ENCODE measurements around the gene RAMP2. TPM values are rescaled to one million over a fixed set of nuclear protein-coding genes. Genes with fewer than 3 reads are reported as not detected.
A peak's percentile ranks its signal among the peaks of the same experiment; 100 is the strongest.

Gene RAMP2
- total and polyA plus RNA-seq, 2 of the 13 experiments (the other 11 are each of a cell fraction or from before 2014, with no cell fraction given), result 1.4 to 5.2 TPM

DNA sequence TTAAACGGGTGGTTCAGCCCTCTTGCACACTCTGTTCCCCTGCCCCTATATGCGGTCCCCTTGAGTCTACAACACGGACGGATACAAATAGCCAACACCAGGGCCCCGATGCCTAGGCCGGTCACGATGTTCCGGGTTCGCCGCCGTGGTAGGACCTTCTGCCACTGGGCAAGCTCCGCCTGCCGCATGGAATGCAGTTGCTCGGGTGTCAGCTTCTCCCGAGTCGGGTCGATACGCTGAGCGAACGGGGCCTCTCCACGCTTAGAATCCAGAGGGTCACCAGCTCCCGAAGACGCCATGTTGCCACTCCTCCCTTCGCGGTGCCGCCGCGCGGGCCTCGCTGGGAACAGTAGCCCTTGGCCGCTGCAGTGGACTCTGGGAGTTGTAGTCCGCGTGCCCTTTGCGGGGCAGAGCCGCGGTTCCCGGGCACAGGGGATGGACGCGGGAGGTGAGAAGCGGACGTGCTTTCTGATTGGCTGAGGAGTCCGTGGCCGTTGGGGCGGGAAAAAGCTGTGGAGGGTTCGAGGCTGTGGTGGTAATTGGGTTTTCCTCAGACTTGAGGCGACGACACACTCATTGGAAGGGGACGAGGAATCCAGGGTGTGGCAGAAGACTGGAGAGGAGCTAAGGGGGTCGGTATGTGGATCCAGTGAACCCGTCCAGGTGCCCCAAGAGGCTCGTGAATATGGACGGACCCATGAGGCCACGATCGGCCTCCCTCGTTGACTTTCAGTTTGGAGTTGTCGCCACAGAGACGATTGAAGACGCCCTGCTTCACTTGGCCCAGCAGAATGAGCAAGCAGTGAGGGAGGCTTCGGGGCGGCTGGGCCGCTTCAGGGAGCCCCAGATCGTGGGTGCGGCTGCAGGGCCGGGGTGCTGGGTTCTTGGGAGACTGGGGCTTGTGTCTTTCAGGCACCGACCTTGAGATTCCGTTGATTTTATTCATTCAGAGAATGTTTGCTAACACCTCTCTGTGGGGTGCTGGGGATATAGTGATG is 37.7 kb downstream of the RAMP2 start, which contains the start of the genes CNTD1 and COA3 (continued):
- TF ChIP-seq ETV5 (CRISPR knock-in tag; IDR thresholded peaks at IDR 0.05; ENCODE audit: borderline replicate concordance), result peak; percentile 59
- TF ChIP-seq ZNF382 (CRISPR knock-in tag; IDR thresholded peaks at IDR 0.05; ENCODE audit: borderline replicate concordance), result no peak
- TF ChIP-seq ZNF839 (CRISPR knock-in tag; IDR thresholded peaks at IDR 0.05; ENCODE audit: borderline replicate concordance), result peak; percentile 80; the same call in 1 of the 2 replicates
- TF ChIP-seq YEATS2 (CRISPR knock-in tag; IDR thresholded peaks at IDR 0.05; ENCODE audit: borderline replicate concordance), result peak; percentile 88; the same call in 1 of the 2 replicates
- TF ChIP-seq ZBTB8A (CRISPR knock-in tag; IDR thresholded peaks at IDR 0.05; ENCODE audit: borderline replicate concordance, low read depth), result no peak
- 0 out of 2 replicates have a peak, but pooled peaks have one; percentile 48 for TF ChIP-seq MAF1 (CRISPR knock-in tag; IDR thresholded peaks at IDR 0.05; ENCODE audit: borderline replicate concordance)
- TF ChIP-seq GLI4 (CRISPR knock-in tag; IDR thresholded peaks at IDR 0.05; ENCODE audit: borderline replicate concordance), result 0 out of 2 replicates have a peak, but pooled peaks have one; percentile 81
- TF ChIP-seq GABPB1 (CRISPR knock-in tag; IDR thresholded peaks at IDR 0.05), result peak; percentile 93
- peak; percentile 85 for TF ChIP-seq NRL (CRISPR knock-in tag; IDR thresholded peaks at IDR 0.05; ENCODE audit: borderline replicate concordance)
- TF ChIP-seq, protein P1, sequence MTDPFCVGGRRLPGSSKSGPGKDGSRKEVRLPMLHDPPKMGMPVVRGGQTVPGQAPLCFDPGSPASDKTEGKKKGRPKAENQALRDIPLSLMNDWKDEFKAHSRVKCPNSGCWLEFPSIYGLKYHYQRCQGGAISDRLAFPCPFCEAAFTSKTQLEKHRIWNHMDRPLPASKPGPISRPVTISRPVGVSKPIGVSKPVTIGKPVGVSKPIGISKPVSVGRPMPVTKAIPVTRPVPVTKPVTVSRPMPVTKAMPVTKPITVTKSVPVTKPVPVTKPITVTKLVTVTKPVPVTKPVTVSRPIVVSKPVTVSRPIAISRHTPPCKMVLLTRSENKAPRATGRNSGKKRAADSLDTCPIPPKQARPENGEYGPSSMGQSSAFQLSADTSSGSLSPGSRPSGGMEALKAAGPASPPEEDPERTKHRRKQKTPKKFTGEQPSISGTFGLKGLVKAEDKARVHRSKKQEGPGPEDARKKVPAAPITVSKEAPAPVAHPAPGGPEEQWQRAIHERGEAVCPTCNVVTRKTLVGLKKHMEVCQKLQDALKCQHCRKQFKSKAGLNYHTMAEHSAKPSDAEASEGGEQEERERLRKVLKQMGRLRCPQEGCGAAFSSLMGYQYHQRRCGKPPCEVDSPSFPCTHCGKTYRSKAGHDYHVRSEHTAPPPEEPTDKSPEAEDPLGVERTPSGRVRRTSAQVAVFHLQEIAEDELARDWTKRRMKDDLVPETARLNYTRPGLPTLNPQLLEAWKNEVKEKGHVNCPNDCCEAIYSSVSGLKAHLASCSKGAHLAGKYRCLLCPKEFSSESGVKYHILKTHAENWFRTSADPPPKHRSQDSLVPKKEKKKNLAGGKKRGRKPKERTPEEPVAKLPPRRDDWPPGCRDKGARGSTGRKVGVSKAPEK (CRISPR knock-in tag; IDR thresholded peaks at IDR 0.05; ENCODE audit: borderline replicate concordance), result peak; percentile 96; the same call in 1 of the 2 replicates
- TF ChIP-seq ZNF280B (CRISPR knock-in tag; IDR thresholded peaks at IDR 0.05; ENCODE audit: borderline replicate concordance), result peak; percentile 93
- no peak for TF ChIP-seq PLRG1 (conservative IDR thresholded peaks at IDR 0.05)
- no peak for TF ChIP-seq TCF7 (IDR thresholded peaks at IDR 0.05; ENCODE audit: low read depth)
- TF ChIP-seq, protein P2, sequence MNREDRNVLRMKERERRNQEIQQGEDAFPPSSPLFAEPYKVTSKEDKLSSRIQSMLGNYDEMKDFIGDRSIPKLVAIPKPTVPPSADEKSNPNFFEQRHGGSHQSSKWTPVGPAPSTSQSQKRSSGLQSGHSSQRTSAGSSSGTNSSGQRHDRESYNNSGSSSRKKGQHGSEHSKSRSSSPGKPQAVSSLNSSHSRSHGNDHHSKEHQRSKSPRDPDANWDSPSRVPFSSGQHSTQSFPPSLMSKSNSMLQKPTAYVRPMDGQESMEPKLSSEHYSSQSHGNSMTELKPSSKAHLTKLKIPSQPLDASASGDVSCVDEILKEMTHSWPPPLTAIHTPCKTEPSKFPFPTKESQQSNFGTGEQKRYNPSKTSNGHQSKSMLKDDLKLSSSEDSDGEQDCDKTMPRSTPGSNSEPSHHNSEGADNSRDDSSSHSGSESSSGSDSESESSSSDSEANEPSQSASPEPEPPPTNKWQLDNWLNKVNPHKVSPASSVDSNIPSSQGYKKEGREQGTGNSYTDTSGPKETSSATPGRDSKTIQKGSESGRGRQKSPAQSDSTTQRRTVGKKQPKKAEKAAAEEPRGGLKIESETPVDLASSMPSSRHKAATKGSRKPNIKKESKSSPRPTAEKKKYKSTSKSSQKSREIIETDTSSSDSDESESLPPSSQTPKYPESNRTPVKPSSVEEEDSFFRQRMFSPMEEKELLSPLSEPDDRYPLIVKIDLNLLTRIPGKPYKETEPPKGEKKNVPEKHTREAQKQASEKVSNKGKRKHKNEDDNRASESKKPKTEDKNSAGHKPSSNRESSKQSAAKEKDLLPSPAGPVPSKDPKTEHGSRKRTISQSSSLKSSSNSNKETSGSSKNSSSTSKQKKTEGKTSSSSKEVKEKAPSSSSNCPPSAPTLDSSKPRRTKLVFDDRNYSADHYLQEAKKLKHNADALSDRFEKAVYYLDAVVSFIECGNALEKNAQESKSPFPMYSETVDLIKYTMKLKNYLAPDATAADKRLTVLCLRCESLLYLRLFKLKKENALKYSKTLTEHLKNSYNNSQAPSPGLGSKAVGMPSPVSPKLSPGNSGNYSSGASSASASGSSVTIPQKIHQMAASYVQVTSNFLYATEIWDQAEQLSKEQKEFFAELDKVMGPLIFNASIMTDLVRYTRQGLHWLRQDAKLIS (CRISPR knock-in tag; IDR thresholded peaks at IDR 0.05), result no peak; the same call in 1 of the 2 replicates
- TF ChIP-seq ZNF589 (CRISPR knock-in tag; conservative IDR thresholded peaks at IDR 0.05), result peak; percentile 97
- peak; percentile 97 for TF ChIP-seq ZNF350 (CRISPR knock-in tag; IDR thresholded peaks at IDR 0.05; ENCODE audit: borderline replicate concordance, low read depth)
- no peak for TF ChIP-seq TEAD2 (CRISPR knock-in tag; IDR thresholded peaks at IDR 0.05)
